NCI-H748 treated with DMSO at 0.1 percent for 48 hours (cell line): ENCODE data around the gene MIPEP.
A peak's percentile ranks its signal among the peaks of the same experiment; 100 is the strongest.

ENCODE experiments used
- DNase-seq: peaks from one replicate; lab custom pipeline; 2025; lab: John Stamatoyannopoulos, UW

MIPEP gene

GRCh38 chr13:23810685-23811240 lies 78.4 kb downstream of the MIPEP start:
- no peak for DNase-seq

GRCh38 chr13:23808803-23809202 lies 80.4 kb downstream of the MIPEP start:
- no peak for DNase-seq

GRCh38 chr13:23806874-23807526 lies 82.2 kb downstream of the MIPEP start:
- DNase-seq = no peak

- DNase-seq = no peak
These were observed 83.4 kb downstream of the MIPEP start for GRCh38 chr13:23805821-23806220.

- DNase-seq = no peak
These were observed 84.1 kb downstream of the MIPEP start for GRCh38 chr13:23805122-23805521.

- no peak for DNase-seq
These were observed 85.0 kb downstream of the MIPEP start for GRCh38 chr13:23804166-23804565.

- DNase-seq = no peak
These were observed 88.1 kb downstream of the MIPEP start for GRCh38 chr13:23801141-23801540.

GRCh38 chr13:23799945-23800344 lies 89.3 kb downstream of the MIPEP start:
- DNase-seq = no peak

GRCh38 chr13:23797276-23797903 lies 91.8 kb downstream of the MIPEP start:
- no peak for DNase-seq

- peak; percentile 28 for DNase-seq
These were observed 92.6 kb downstream of the MIPEP start for GRCh38 chr13:23796551-23796950.

- no peak for DNase-seq
These were observed 94.7 kb downstream of the MIPEP start for GRCh38 chr13:23794267-23795161.

- no peak for DNase-seq
These were observed 95.5 kb downstream of the MIPEP start for GRCh38 chr13:23793711-23794110.

GRCh38 chr13:23792680-23793079 lies 96.5 kb downstream of the MIPEP start:
- no peak for DNase-seq

- no peak for DNase-seq
These were observed 98.5 kb downstream of the MIPEP start for GRCh38 chr13:23790577-23791170.

GRCh38 chr13:23789576-23790346 lies 99.4 kb downstream of the MIPEP start:
- no peak for DNase-seq

- DNase-seq = no peak
These were observed 100.7 kb downstream of the MIPEP start for GRCh38 chr13:23788459-23788858.

- no peak for DNase-seq
These were observed 101.7 kb downstream of the MIPEP start for GRCh38 chr13:23787464-23787863.

GRCh38 chr13:23786607-23787006 lies 102.6 kb downstream of the MIPEP start:
- DNase-seq = no peak

GRCh38 chr13:23778879-23779278 lies 110.3 kb downstream of the MIPEP start:
- no peak for DNase-seq

- no peak for DNase-seq
These were observed 111.1 kb downstream of the MIPEP start for GRCh38 chr13:23778002-23778652.

GRCh38 chr13:23777575-23777870 lies 111.7 kb downstream of the MIPEP start:
- no peak for DNase-seq
